NB4 (cell line): Measurements from ENCODE around the gene UBA1.

ENCODE experiments used
- DNase-seq: peaks from one replicate; pipeline ENCODE4 v3.0.0; 2010; ENCODE audit warnings: low read depth
- H3K4me3 ChIP-seq: one replicate; pipeline ENCODE4 v1.5.1; 2011; ENCODE audit warnings: mild to moderate bottlenecking, low read depth, low read length, moderate library complexity
- CTCF ChIP-seq: IDR thresholded peaks from one replicate; pipeline ENCODE4 v1.5.1; 2012; ENCODE audit warnings: low read depth, low read length
- MYC ChIP-seq: IDR thresholded peaks from 2 replicates; pipeline ENCODE4 v1.6.1; 2011; ENCODE audit warnings: low read depth, low read length
- POLR2A ChIP-seq: IDR thresholded peaks from 2 replicates; pipeline ENCODE4 v1.6.1; 2011; ENCODE audit warnings: mild to moderate bottlenecking; ENCODE audit not compliant: insufficient read length; ENCODE audit errors: extremely low read depth
- TF ChIP-seq, protein P1 (sequence below): IDR thresholded peaks from 2 replicates; pipeline ENCODE4 v1.6.1; 2011; ENCODE audit warnings: low read depth, low read length

UBA1 gene

GRCh38 chrX:47201345-47201944 is 7.8 kb downstream of the UBA1 start:
- H3K4me3 ChIP-seq = no peak overlapping the region
- no peak for TF ChIP-seq CTCF
- no peak for TF ChIP-seq POLR2A
- TF ChIP-seq, protein P1, sequence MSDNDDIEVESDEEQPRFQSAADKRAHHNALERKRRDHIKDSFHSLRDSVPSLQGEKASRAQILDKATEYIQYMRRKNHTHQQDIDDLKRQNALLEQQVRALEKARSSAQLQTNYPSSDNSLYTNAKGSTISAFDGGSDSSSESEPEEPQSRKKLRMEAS = no peak
- no peak for TF ChIP-seq MYC
- no peak for DNase-seq

DNA sequence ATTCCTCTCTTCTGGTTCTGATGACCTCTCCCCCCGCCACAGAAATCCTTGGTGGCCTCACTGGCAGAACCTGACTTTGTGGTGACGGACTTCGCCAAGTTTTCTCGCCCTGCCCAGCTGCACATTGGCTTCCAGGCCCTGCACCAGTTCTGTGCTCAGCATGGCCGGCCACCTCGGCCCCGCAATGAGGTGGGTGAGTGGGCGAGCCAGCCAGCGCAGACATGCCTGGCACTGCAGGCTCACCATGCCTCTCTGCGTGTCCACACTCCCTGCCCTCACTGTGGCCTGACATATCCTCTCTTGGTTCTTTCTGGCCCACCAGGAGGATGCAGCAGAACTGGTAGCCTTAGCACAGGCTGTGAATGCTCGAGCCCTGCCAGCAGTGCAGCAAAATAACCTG is 8.7 kb downstream of the UBA1 start:
- TF ChIP-seq, protein P1 = no peak
- no peak for TF ChIP-seq POLR2A
- TF ChIP-seq MYC = no peak
- no peak for TF ChIP-seq CTCF
- no peak overlapping the region for H3K4me3 ChIP-seq
- DNase-seq = no peak

DNA sequence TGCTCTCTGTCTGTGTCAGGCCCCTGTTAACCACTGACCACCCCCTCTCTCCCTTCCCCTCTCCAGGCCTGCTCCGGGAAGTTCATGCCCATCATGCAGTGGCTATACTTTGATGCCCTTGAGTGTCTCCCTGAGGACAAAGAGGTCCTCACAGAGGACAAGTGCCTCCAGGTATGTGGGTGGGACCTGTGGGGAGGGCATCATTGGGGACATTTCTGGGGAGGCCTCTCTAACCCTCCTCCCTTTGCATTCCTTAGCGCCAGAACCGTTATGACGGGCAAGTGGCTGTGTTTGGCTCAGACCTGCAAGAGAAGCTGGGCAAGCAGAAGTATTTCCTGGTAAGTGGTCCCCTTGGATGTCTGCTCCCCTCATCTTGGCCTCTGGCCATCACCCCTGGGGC is 9.2 kb downstream of the UBA1 start:
- TF ChIP-seq, protein P1 = no peak
- TF ChIP-seq CTCF (no peak), MYC (no peak), POLR2A (no peak)
- DNase-seq = no peak
- H3K4me3 ChIP-seq = no peak overlapping the region

GRCh38 chrX:47204970-47205369 is 11.3 kb downstream of the UBA1 start:
- H3K4me3 ChIP-seq = no peak overlapping the region
- DNase-seq = no peak
- TF ChIP-seq, protein P1 = no peak
- TF ChIP-seq MYC = no peak
- no peak for TF ChIP-seq POLR2A
- TF ChIP-seq CTCF = no peak

- DNase-seq = no peak
- H3K4me3 ChIP-seq = no peak overlapping the region
- TF ChIP-seq CTCF (no peak), POLR2A (no peak), MYC (no peak)
- TF ChIP-seq, protein P1 = no peak
Observed at GRCh38 chrX:47206316-47206715, 12.7 kb downstream of the UBA1 start.

DNA sequence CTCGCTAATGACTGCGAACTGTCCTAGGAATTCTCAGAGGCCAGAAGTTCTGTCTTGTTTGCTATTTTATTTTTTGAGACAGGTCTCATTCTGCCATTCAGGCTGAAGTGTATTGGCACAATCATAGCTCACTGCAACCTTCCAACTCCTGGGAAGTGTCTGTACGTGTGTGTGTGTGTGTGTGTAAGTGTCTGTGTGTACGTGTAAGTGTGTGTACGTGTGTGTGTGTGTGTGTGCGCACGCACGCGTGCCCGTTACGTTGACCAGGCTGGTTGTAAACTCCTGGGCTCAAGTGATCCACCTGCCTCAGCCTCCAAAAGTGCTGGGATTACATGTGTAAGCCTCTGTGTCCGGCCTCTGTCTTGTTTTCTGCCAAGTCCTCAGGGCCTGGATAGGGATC is 14.5 kb downstream of the UBA1 start:
- no peak for DNase-seq
- H3K4me3 ChIP-seq = no peak overlapping the region
- no peak for TF ChIP-seq CTCF
- TF ChIP-seq, protein P1 = no peak
- TF ChIP-seq MYC = no peak
- no peak for TF ChIP-seq POLR2A
